HL-60 (cell line): ENCODE measurements around the gene CADM2.

Experiments used
- DNase-seq, 2 experiments: peaks; one replicate each; pipeline ENCODE4 v3.0.0-alpha.2; 2010 to 2020; ENCODE audit warnings: low read depth in 1 of 2, low spot score in 1 of 2
- H3K27ac ChIP-seq: fragments of 250-450 bp; sonication (Bioruptor Pico); replicated peaks from 2 replicates; pipeline ENCODE4 v1.5.1; 2020; ENCODE audit warnings: mild to moderate bottlenecking, moderate library complexity
- H3K27me3 ChIP-seq: fragments of 250-450 bp; sonication (Bioruptor Pico); 2 replicates; pipeline ENCODE4 v1.5.1; 2021; ENCODE audit warnings: mild to moderate bottlenecking, moderate library complexity; ENCODE audit not compliant: insufficient read depth, poor library complexity, severe bottlenecking
- H3K4me3 ChIP-seq: replicated peaks from 2 replicates; pipeline ENCODE4 v1.5.1; 2011; ENCODE audit warnings: mild to moderate bottlenecking, control low read depth, low read length; ENCODE audit not compliant: insufficient read depth
- GABPA ChIP-seq: IDR thresholded peaks from 2 replicates; pipeline ENCODE4 v1.6.1; 2012; ENCODE audit warnings: low read depth
- POLR2AphosphoS5 ChIP-seq: IDR thresholded peaks from 2 replicates; pipeline ENCODE4 v1.6.1; 2012; ENCODE audit warnings: low read depth
- SPI1 ChIP-seq: IDR thresholded peaks from 2 replicates; pipeline ENCODE4 v1.6.1; 2012; ENCODE audit warnings: low read depth, mild to moderate bottlenecking, borderline replicate concordance
- TF ChIP-seq, protein P1 (sequence below): IDR thresholded peaks from one replicate; pipeline ENCODE4 v1.5.1; 2011; ENCODE audit warnings: low read length, control low read depth, inconsistent platforms; ENCODE audit not compliant: insufficient read depth
- TF ChIP-seq, protein P2 (sequence below): IDR thresholded peaks from 2 replicates; pipeline ENCODE4 v1.6.1; 2012; ENCODE audit warnings: low read depth; ENCODE audit not compliant: insufficient replicate concordance

The CADM2 gene

DNA sequence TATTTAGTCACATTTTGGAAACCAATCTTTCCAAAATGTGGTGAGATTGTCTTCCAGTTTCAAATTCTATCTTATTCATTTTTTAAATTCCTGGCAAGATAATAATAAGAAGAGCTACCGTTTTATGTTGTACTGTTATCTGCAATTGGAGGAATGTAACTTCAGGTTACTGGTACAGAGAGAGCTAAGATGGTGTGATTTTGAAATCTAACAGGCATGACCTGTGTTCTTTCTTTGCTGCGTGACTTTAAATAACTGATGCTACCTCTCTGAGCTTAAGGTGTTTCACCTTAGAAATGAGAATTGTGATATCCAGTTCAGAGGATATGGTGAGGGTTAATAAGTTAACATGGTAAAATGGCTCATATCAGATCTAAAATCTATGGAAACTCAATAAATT, 21.7 kb downstream of the CADM2 start:
- no peak overlapping the region for H3K4me3 ChIP-seq
- no peak for DNase-seq
- TF ChIP-seq SPI1 (no peak), POLR2AphosphoS5 (no peak), GABPA (no peak)
- TF ChIP-seq, protein P1, sequence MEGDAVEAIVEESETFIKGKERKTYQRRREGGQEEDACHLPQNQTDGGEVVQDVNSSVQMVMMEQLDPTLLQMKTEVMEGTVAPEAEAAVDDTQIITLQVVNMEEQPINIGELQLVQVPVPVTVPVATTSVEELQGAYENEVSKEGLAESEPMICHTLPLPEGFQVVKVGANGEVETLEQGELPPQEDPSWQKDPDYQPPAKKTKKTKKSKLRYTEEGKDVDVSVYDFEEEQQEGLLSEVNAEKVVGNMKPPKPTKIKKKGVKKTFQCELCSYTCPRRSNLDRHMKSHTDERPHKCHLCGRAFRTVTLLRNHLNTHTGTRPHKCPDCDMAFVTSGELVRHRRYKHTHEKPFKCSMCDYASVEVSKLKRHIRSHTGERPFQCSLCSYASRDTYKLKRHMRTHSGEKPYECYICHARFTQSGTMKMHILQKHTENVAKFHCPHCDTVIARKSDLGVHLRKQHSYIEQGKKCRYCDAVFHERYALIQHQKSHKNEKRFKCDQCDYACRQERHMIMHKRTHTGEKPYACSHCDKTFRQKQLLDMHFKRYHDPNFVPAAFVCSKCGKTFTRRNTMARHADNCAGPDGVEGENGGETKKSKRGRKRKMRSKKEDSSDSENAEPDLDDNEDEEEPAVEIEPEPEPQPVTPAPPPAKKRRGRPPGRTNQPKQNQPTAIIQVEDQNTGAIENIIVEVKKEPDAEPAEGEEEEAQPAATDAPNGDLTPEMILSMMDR = no peak
- TF ChIP-seq, protein P2, sequence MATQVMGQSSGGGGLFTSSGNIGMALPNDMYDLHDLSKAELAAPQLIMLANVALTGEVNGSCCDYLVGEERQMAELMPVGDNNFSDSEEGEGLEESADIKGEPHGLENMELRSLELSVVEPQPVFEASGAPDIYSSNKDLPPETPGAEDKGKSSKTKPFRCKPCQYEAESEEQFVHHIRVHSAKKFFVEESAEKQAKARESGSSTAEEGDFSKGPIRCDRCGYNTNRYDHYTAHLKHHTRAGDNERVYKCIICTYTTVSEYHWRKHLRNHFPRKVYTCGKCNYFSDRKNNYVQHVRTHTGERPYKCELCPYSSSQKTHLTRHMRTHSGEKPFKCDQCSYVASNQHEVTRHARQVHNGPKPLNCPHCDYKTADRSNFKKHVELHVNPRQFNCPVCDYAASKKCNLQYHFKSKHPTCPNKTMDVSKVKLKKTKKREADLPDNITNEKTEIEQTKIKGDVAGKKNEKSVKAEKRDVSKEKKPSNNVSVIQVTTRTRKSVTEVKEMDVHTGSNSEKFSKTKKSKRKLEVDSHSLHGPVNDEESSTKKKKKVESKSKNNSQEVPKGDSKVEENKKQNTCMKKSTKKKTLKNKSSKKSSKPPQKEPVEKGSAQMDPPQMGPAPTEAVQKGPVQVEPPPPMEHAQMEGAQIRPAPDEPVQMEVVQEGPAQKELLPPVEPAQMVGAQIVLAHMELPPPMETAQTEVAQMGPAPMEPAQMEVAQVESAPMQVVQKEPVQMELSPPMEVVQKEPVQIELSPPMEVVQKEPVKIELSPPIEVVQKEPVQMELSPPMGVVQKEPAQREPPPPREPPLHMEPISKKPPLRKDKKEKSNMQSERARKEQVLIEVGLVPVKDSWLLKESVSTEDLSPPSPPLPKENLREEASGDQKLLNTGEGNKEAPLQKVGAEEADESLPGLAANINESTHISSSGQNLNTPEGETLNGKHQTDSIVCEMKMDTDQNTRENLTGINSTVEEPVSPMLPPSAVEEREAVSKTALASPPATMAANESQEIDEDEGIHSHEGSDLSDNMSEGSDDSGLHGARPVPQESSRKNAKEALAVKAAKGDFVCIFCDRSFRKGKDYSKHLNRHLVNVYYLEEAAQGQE = no peak
- H3K27me3 ChIP-seq = no peaks in the 10 kb centered on the region
- H3K27ac ChIP-seq = no peak overlapping the region

DNA sequence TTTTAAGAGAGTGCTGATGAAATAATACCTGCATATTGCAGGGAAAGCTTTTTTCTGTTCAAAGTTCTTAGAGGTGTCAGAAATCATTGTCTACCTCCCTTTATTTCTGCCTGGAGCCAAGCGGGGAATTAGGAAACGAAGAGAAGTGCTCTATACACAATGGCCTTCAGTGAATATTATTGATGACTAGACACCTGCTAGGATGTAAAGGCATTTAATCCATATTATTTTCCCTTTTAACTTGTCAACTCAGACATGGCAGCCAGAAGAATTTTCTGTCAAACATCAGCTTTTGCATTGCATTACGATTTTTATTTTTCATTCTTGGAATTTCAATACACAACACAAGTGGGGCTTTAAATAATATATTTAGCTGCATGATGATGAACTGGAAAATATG, 24.7 kb downstream of the CADM2 start:
- no peaks in the 10 kb centered on the region for H3K27me3 ChIP-seq
- TF ChIP-seq POLR2AphosphoS5 = no peak
- TF ChIP-seq, protein P1 = no peak
- TF ChIP-seq SPI1 = no peak
- TF ChIP-seq, protein P2 = no peak
- no peak for TF ChIP-seq GABPA
- no peak overlapping the region for H3K27ac ChIP-seq
- no peak for DNase-seq
- H3K4me3 ChIP-seq = no peak overlapping the region

DNA sequence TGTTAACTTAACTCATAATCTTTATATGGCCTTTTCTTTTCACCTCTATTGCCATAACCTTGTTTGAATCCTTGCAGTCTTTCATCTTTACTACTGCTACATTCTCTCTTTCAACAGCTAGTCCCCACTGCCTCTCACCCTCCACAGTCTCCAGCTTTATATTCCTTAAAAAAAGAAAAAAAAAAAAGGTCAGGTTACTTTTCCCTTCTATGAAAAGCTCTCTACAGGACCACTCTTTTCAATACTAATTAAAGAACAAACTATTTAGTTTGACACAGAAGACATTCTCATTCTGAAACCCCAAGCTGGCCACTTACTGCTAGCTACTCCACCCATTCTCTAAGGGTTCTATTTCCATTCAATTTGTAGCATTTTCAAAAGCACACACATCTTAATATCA, 25.6 kb downstream of the CADM2 start:
- no peak overlapping the region for H3K4me3 ChIP-seq
- H3K27ac ChIP-seq = no peak overlapping the region
- no peaks in the 10 kb centered on the region for H3K27me3 ChIP-seq
- TF ChIP-seq POLR2AphosphoS5 (no peak), GABPA (no peak)
- TF ChIP-seq, protein P1 = no peak
- TF ChIP-seq, protein P2 = no peak
- DNase-seq = no peak
